ENCODE data around the gene KRTAP5-5. TPM values are rescaled to one million over a fixed set of nuclear protein-coding genes. Genes with fewer than 3 reads are reported as not detected.

Gene KRTAP5-5
- total and polyA plus RNA-seq, 10 of the 15 experiments (the other 5 are each of a cell fraction or from before 2014, with no cell fraction given) = not detected

- CTCF ChIA-PET = interaction anchor here (1.2 kb wide), 1 partner anchor 16 kb away, joined by 3 read pairs; no protein-coding TSS in a partner anchor
- no TSS peak for BruUV-seq (replicated peaks)
- no peaks in the 10 kb centered on the region for H3K9me3 ChIP-seq (replicated peaks; ENCODE audit: control insufficient read depth, insufficient read depth, low read length)
- ATAC-seq (no peak), DNase-seq (ENCODE audit: low read depth, low spot score) (no peak), FAIRE-seq (no peak)
- H3K36me3 ChIP-seq (ENCODE audit: control insufficient read depth in 2 of 2, insufficient read depth in 2 of 2, low read length in 1 of 2) = no peaks in the 10 kb centered on the region
- no peaks in the 10 kb centered on the region; a peak in 2 of 4 replicates for H3K27me3 ChIP-seq (replicated peaks in 1 of 2; ENCODE audit: control insufficient read depth in 2 of 2, insufficient read depth in 2 of 2, low read length in 1 of 2)
- TF ChIP-seq KAT2A (conservative IDR thresholded peaks at IDR 0.05; ENCODE audit: control insufficient read depth, low read depth, low read length) = no peak
- TF ChIP-seq STAT1 (conservative IDR thresholded peaks at IDR 0.05) = no peak
- no peaks in the 10 kb centered on the region for H3K79me2 ChIP-seq (ENCODE audit: control insufficient read depth, insufficient read depth, low read length)
- intact Hi-C loops (cut with micrococcal nuclease; ENCODE audit: unreplicated experiment) (no loop called here), in situ Hi-C loops (cut with MboI) (no loop called here)
- no peak overlapping the region for H3K4me3 ChIP-seq
- no peak overlapping the region for H2AFZ ChIP-seq (ENCODE audit: control insufficient read depth, low read depth, low read length)
- H3K9ac ChIP-seq (ENCODE audit: control insufficient read depth, insufficient read depth, low read length) = no peak overlapping the region
- H3K4me1 ChIP-seq (ENCODE audit: control insufficient read depth, insufficient read depth, low read length) = no peaks in the 10 kb centered on the region
- POLR2A ChIA-PET = interaction anchor here (0.7 kb wide), 1 partner anchor 26 kb away, joined by 4 read pairs; no protein-coding TSS in a partner anchor
- no peaks in the 10 kb centered on the region for H4K20me1 ChIP-seq (ENCODE audit: control insufficient read depth, insufficient read depth)
- no peak overlapping the region for H3K27ac ChIP-seq (ENCODE audit: control insufficient read depth, insufficient read depth)
- no peak overlapping the region for H3K4me2 ChIP-seq (ENCODE audit: control insufficient read depth, insufficient read depth)
- 35% methylated on average over 10 of the region's 10 CpGs for WGBS (ENCODE audit: insufficient coverage, insufficient replicate concordance, low lambda C conversion rate, missing lambda C conversion rate)
- SMC1A ChIA-PET (ENCODE audit: uncharacterized antibody, unreplicated experiment) = interaction anchor here (1.8 kb wide), 1 partner anchor 29 kb away, joined by 4 read pairs; no protein-coding TSS in a partner anchor
- RAD21 ChIA-PET (ENCODE audit: unreplicated experiment) = no interaction called here
Observed at GRCh38 chr11:1597331-1597993, 32.1 kb upstream of the KRTAP5-5 start.

- CTCF ChIA-PET = interaction anchor here (1.2 kb wide), 1 partner anchor 16 kb away, joined by 3 read pairs; no protein-coding TSS in a partner anchor
- no peak within 1 kb of the TSS for H3K4me3 ChIP-seq
- no peak within 1 kb of the TSS for H3K4me2 ChIP-seq (ENCODE audit: control insufficient read depth, insufficient read depth)
- TF ChIP-seq PBX3 (IDR thresholded peaks at IDR 0.05; ENCODE audit: insufficient replicate concordance, low read depth, low read length) (no peak), NKRF (conservative IDR thresholded peaks at IDR 0.05) (no peak), RAD21 (IDR thresholded peaks at IDR 0.05; ENCODE audit: insufficient read depth, low read depth, low read length) (no peak), USF1 (IDR thresholded peaks at IDR 0.05; ENCODE audit: borderline replicate concordance, extremely low read length, insufficient read depth, low read depth, low read length) (no peak)
Observed at GRCh38 chr11:1597994-1598380, 31.6 kb upstream of the KRTAP5-5 start, which contains the start of gene KRTAP5-2. Gene KRTAP5-2 (minus strand): TSS chr11:1598294. CDS start chr11:1598250, 44 bp downstream.

More at GRCh38 chr11:1597994-1598380, 31.6 kb upstream of the KRTAP5-5 start, which contains the start of gene KRTAP5-2:
- SMC1A ChIA-PET (ENCODE audit: uncharacterized antibody, unreplicated experiment) = interaction anchor here (1.8 kb wide), 1 partner anchor 29 kb away, joined by 4 read pairs; no protein-coding TSS in a partner anchor
- no peak within 1 kb of the TSS for H2AFZ ChIP-seq (ENCODE audit: control insufficient read depth, low read depth, low read length)
- no peaks in the 10 kb centered on the region for H3K4me1 ChIP-seq (ENCODE audit: control insufficient read depth, insufficient read depth, low read length)
- FAIRE-seq (no peak), ATAC-seq (no peak), DNase-seq (ENCODE audit: low read depth, low spot score) (no peak)
- no peaks in the 10 kb centered on the region for H3K9me3 ChIP-seq (replicated peaks; ENCODE audit: control insufficient read depth, insufficient read depth, low read length)
- POLR2A ChIA-PET = no interaction called here
- intact Hi-C loops (cut with micrococcal nuclease; ENCODE audit: unreplicated experiment) (no loop called here), in situ Hi-C loops (cut with MboI) (no loop called here)
- no peak within 1 kb of the TSS for H3K9ac ChIP-seq (ENCODE audit: control insufficient read depth, insufficient read depth, low read length)
- H3K27ac ChIP-seq (ENCODE audit: control insufficient read depth, insufficient read depth) = no peak within 1 kb of the TSS
- RAD21 ChIA-PET (ENCODE audit: unreplicated experiment) = interaction anchor here (0.6 kb wide), 1 partner anchor 1624 kb away, joined by 7 read pairs; no protein-coding TSS in a partner anchor
- no TSS peak for BruUV-seq (replicated peaks)
- H3K27me3 ChIP-seq (replicated peaks in 1 of 2; ENCODE audit: control insufficient read depth in 2 of 2, insufficient read depth in 2 of 2, low read length in 1 of 2) = no peaks in the 10 kb centered on the region; a peak in 2 of 4 replicates
- H4K20me1 ChIP-seq (ENCODE audit: control insufficient read depth, insufficient read depth) = no peaks in the 10 kb centered on the region
- H3K36me3 ChIP-seq (ENCODE audit: control insufficient read depth in 2 of 2, insufficient read depth in 2 of 2, low read length in 1 of 2) = no peaks in the 10 kb centered on the region
- 3% methylated on average over 4 of the region's 4 CpGs for WGBS (ENCODE audit: insufficient coverage, insufficient replicate concordance, low lambda C conversion rate, missing lambda C conversion rate)
- H3K79me2 ChIP-seq (ENCODE audit: control insufficient read depth, insufficient read depth, low read length) = no peaks in the 10 kb centered on the region
